K562 (cell line): ENCODE measurements around the gene NMRAL1. TPM values are rescaled to one million over a fixed set of nuclear protein-coding genes. Genes with fewer than 3 reads are reported as not detected.

Experiments used
- CHCHD3 ChIP-seq: fragments of 250-450 bp; sonication (Bioruptor Pico); IDR thresholded peaks from 2 replicates; pipeline ENCODE4 v2.1.2; 2022; ENCODE audit warnings: mild to moderate bottlenecking
- HLTF ChIP-seq: fragments of 450-650 bp; IDR thresholded peaks from 2 replicates; pipeline ENCODE4 v1.6.1; 2016
- HMG20B ChIP-seq: fragments of 250-450 bp; sonication (Bioruptor Pico); IDR thresholded peaks from 2 replicates; pipeline ENCODE4 v1.5.0; 2021; ENCODE audit warnings: mild to moderate bottlenecking
- MAFF ChIP-seq: IDR thresholded peaks from 2 replicates; pipeline ENCODE4 v1.6.1; 2012; ENCODE audit warnings: low read length, improper control_type of control experiment
- MYBL2 ChIP-seq, 2 experiments: fragments of 450-650 bp in 1 of 2; sonication (generic) in 1 of 2; formaldehyde crosslinking in 1 of 2; IDR thresholded peaks; 2 replicates each; pipeline versions ENCODE4 v1.6.1 to v1.8.1; 2017 to 2022; ENCODE audit warnings: borderline replicate concordance in 1 of 2, inconsistent platforms in 1 of 2, low read depth in 1 of 2, mild to moderate bottlenecking in 1 of 2, missing genetic modification reagents in 1 of 2, moderate library complexity in 1 of 2
- NFIC ChIP-seq: fragments of 450-650 bp; IDR thresholded peaks from 2 replicates; pipeline ENCODE4 v1.6.1; 2017; ENCODE audit warnings: mild to moderate bottlenecking, inconsistent platforms
- SRF ChIP-seq, 2 experiments: fragments of 250-450, 450-650 bp in 1 of 2; sonication (Bioruptor Pico) in 1 of 2; sonication (generic) in 1 of 2; formaldehyde crosslinking; IDR thresholded peaks; 2 replicates each; pipeline versions ENCODE4 v1.5.0 to v1.5.1; 2020 to 2022; ENCODE audit warnings: mild to moderate bottlenecking in 1 of 2, missing genetic modification reagents in 1 of 2
- STAT5A ChIP-seq: IDR thresholded peaks from 2 replicates; pipeline ENCODE4 v1.6.1; 2012; ENCODE audit warnings: low read length, inconsistent platforms, borderline replicate concordance
- TSC22D4 ChIP-seq: fragments of 450-650 bp; IDR thresholded peaks from 2 replicates; pipeline ENCODE4 v1.6.1; 2016; ENCODE audit warnings: missing genetic modification characterization, missing biosample characterization, control low read depth
- ZNF316 ChIP-seq: fragments of 450-650 bp; IDR thresholded peaks from 2 replicates; pipeline ENCODE4 v1.6.1; 2016
- ZNF407 ChIP-seq: fragments of 450-650 bp; IDR thresholded peaks from 2 replicates; pipeline ENCODE4 v1.6.1; 2016; ENCODE audit warnings: low read depth
- ZNF639 ChIP-seq, 2 experiments: fragments of 200-800 bp in 1 of 2; sonication (Bioruptor generic) in 1 of 2; sonication (generic) in 1 of 2; formaldehyde crosslinking in 1 of 2; IDR thresholded peaks in 1 of 2; conservative IDR thresholded peaks in 1 of 2; 2 replicates each; pipeline versions ENCODE4 v1.5.0 to v1.6.1; 2016 to 2020; ENCODE audit warnings: missing compliant biosample characterization in 1 of 2, missing genetic modification characterization in 1 of 2, missing genetic modification reagents in 1 of 2
- ZNF77 ChIP-seq: fragments of 250-450 bp; sonication (Bioruptor Pico); IDR thresholded peaks from 2 replicates; pipeline ENCODE4 v1.5.0; 2020
- polyA plus RNA-seq, 8 experiments: library from polyadenylated mRNA; depleted of rRNA in 4 of 8; stranded (reverse) in 5 of 8; unstranded in 3 of 8; fragments of >200 nt; fragmentation: Nextera tagmentation in 2 of 8; fragmentation: Illumina TruSeq in 1 of 8; extraction: Ambion mirVana in 2 of 8; extraction: Trizol in 1 of 8; gene quantifications; 2 replicates each; pipeline versions ENCODE4 v1.2.1 to v1.2.3, GENCODE V29; 2011 to 2014; ENCODE audit warnings: inconsistent platforms in 1 of 8, missing spikeins in 1 of 8
- total RNA-seq, 7 experiments: library from RNA; depleted of rRNA in 6 of 7; stranded (reverse); fragments of >200 nt in 6 of 7; fragmentation: Illumina TruSeq in 2 of 7; extraction: Trizol in 2 of 7; gene quantifications; 2 replicates each; pipeline versions ENCODE4 v1.2.1 to v1.2.3, GENCODE V29; 2011 to 2021; ENCODE audit warnings: low replicate concordance in 1 of 7
- TF ChIP-seq, protein P1 (sequence below): fragments of 450-650 bp; IDR thresholded peaks from 2 replicates; pipeline ENCODE4 v1.6.1; 2016; ENCODE audit warnings: low read depth, mild to moderate bottlenecking, moderate library complexity
- TF ChIP-seq, protein P2 (sequence below): fragments of 200-400 bp; formaldehyde crosslinking; IDR thresholded peaks from 2 replicates; pipeline ENCODE4 v1.6.1; 2017; ENCODE audit warnings: mild to moderate bottlenecking, low read depth, low read length, moderate library complexity

Gene NMRAL1
- total and polyA plus RNA-seq, 9 of the 15 experiments (the other 6 are each of a cell fraction or from before 2014, with no cell fraction given) = 6.3 to 116 (median 63.2) TPM

DNA sequence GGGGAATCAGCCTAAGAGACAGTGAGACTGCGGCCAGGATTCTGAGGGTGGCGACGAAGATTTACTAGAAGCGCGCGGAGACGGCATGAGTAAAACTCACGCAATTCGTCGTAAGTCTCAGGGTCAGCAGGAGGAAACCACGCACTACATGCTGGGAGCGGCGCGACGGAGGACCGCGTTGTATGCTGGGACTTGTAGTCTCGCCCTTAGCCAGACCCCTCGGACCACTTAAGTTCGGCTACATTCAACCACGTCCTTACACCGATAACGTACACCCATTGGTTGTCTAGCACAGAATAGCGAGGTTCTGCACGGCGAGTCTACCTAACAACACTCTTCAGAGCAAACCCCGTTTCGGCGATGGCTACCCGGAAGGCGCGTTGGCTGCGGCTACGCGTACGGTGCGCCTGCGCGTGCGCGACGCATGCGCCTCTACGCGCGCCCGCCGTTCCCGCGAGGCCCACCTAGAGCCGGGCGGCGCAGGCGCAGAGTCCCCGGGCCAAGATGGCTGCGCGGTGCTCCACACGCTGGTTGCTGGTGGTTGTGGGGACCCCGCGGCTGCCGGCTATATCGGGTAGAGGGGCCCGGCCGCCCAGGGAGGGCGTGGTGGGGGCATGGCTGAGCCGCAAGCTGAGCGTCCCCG is 48.9 kb downstream of the NMRAL1 start, which contains the start of gene DNAJA3 (continued):
- peak; percentile 52; the same call in 1 of the 2 replicates for TF ChIP-seq ZNF407
- no peak for TF ChIP-seq TSC22D4 (tag)
- TF ChIP-seq HLTF = 0 out of 2 replicates have a peak, but pooled peaks have one; percentile 8
- TF ChIP-seq HMG20B (CRISPR knock-in tag) = no peak
- peak; percentile 14; the same call in 1 of the 2 replicates for TF ChIP-seq NFIC
- peak in 1 of 2 experiments; percentile 66; a peak in 1 of 4 replicates for TF ChIP-seq ZNF639 (CRISPR knock-in tag; conservative IDR thresholded peaks at IDR 0.05 in 1 of 2, IDR thresholded peaks at IDR 0.05 in 1 of 2)
- no peak; the same call in 1 of the 2 replicates for TF ChIP-seq MAFF
- no peak for TF ChIP-seq CHCHD3 (CRISPR knock-in tag)
- TF ChIP-seq, protein P1, sequence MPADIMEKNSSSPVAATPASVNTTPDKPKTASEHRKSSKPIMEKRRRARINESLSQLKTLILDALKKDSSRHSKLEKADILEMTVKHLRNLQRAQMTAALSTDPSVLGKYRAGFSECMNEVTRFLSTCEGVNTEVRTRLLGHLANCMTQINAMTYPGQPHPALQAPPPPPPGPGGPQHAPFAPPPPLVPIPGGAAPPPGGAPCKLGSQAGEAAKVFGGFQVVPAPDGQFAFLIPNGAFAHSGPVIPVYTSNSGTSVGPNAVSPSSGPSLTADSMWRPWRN = no peak
- TF ChIP-seq, protein P2, sequence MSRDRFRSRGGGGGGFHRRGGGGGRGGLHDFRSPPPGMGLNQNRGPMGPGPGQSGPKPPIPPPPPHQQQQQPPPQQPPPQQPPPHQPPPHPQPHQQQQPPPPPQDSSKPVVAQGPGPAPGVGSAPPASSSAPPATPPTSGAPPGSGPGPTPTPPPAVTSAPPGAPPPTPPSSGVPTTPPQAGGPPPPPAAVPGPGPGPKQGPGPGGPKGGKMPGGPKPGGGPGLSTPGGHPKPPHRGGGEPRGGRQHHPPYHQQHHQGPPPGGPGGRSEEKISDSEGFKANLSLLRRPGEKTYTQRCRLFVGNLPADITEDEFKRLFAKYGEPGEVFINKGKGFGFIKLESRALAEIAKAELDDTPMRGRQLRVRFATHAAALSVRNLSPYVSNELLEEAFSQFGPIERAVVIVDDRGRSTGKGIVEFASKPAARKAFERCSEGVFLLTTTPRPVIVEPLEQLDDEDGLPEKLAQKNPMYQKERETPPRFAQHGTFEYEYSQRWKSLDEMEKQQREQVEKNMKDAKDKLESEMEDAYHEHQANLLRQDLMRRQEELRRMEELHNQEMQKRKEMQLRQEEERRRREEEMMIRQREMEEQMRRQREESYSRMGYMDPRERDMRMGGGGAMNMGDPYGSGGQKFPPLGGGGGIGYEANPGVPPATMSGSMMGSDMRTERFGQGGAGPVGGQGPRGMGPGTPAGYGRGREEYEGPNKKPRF = no peak
- no peak for TF ChIP-seq ZNF316
- no peak for TF ChIP-seq ZNF77 (CRISPR knock-in tag)
- TF ChIP-seq STAT5A = no peak
- peak in 1 of 2 experiments; percentile 38; a peak in 1 of 4 replicates for TF ChIP-seq SRF (CRISPR knock-in tag; IDR thresholded peaks at IDR 0.05)
- no peak for TF ChIP-seq MYBL2 (IDR thresholded peaks at IDR 0.05; ENCODE audit: low read depth)
- TF ChIP-seq MYBL2 (CRISPR knock-in tag; IDR thresholded peaks at IDR 0.05; ENCODE audit: borderline replicate concordance) = no peak
